Stimulated activated CD4-positive, alpha-beta T cell treated with anti-CD3 and anti-CD28 coated beads, Interleukin-12 subunit alpha, Interleukin-12 subunit beta, amount 100 ng/mL, for 48 hours (primary cell): ENCODE results near the gene UHRF2.
"Not testable (repeated sequence)": the region's sequence is repeated elsewhere in the genome, so short reads cannot be mapped to it uniquely, and the experiment has no call there.

ENCODE experiments used
- DNase-seq, 3 donors: peaks; one replicate each; pipeline ENCODE4 v3.0.0-alpha.2; 2020; ENCODE audit warnings: low read depth in 2 of 3, low spot score in 1 of 3

Gene UHRF2

DNA sequence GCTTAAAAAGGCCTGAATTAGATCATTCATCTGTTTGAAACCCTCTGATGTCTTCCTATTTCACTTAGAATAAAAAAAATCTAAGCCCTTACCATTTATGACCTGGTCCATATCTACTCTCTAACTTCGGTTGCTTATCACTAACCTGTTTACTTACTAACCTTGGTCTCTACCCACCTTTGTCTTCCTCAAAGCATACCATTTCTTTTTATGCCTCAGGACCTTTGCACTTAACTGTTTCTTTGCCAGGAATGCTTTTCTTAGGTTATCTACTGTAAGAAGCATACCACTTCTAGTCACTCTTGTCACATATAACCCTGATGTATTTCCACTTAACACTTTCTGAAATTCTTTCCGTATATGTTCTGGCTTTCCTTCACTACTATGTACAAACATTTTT, 67.0 kb downstream of the UHRF2 start:
- DNase-seq = no peak

DNA sequence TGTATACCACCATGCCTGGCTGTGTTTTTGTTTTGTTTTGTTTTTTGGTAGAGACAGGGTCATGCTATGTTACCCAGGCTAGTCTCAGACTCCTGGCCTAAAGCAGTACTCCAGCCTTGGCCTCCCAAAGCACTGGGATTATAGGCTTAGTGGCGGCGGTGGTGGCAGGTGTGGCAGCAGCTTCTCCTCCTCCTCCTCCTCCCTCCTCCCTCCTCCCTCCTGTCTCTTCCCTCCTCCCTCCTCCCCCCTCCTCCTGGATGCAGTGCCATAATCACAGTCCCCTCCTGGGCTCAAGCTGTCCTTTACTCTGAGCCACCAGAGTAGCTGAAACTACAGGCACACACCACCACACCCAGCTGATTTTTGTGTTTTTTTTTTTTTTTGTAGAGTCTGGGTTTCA, 71.2 kb downstream of the UHRF2 start:
- no peak for DNase-seq

- DNase-seq = no peak
Observed at GRCh38 chr9:6488395-6488794, 75.4 kb downstream of the UHRF2 start.

GRCh38 chr9:6489099-6489498, 76.1 kb downstream of the UHRF2 start:
- DNase-seq = no peak

- no peak for DNase-seq
Observed at GRCh38 chr9:6490863-6491262, 77.9 kb downstream of the UHRF2 start.

DNA sequence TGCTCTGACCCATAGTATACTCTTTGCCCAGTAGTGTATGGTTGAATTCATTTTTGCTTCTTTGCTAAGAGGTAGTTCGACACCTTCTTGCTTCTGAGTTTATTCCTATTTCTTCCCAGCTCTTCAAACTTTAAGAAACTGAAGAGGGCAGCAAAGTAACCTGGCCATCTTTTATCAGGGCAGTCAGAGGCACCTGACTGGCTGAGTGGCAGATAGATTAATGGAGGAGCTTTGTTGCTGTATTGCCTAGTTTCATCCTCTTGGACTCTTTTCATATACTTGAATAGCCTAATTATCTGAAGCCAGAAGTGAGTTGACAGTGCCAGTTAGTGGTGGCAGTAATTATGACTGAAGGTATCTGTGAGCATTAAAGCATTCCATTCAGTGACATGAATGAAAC, 82.5 kb downstream of the UHRF2 start:
- no peak for DNase-seq

DNA sequence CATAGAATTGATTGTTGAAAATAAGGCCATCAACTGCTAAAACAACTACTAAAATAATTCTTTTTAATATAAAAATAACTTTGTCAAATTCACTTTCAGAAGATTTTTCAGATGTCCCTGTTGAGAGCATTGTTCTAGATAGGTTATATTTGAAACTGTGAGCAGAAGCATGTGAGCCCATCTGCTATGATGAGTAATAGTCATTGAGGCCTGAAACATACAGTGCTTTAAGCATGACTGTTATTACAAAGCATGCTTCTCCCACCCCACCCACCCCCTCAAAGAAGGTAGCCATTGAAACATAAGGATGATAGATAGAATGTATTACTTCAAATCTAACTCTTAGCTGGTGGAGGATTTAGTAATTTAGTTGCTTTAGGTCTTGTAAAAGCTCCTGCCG, 86.0 kb downstream of the UHRF2 start:
- no peak for DNase-seq

GRCh38 chr9:6501526-6502210, 88.7 kb downstream of the UHRF2 start:
- DNase-seq = no peak

GRCh38 chr9:6502399-6502798, 89.4 kb downstream of the UHRF2 start:
- no peak for DNase-seq

- no peak for DNase-seq
Observed at GRCh38 chr9:6506571-6506970, 93.6 kb downstream of the UHRF2 start.

DNA sequence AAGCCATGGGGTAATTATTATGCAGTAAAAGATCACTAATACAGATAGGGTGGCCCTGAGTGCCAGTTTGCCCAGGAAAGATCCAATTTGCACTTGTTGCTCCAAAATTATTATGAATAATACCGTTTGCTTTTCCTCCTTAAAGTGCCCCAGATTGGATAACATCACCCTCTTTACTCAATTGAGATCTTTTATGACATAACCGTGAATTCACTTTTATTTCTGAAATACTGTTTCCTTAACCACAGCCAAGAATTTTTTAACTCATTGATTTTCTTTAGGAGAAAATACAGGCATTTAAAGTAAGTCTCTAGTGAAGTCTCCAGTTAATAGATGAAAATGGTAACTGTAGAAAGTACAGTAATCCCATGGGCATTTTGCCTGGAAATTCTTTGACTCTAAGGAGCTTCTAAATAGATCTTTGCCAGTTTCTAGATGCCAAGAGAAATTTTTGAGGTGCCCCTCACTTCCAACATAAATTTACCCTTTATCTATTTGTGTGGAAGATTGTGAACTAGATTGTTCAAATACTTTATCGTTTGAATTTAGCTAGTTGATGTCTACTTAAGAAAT, 99.2 kb downstream of the UHRF2 start:
- DNase-seq = no peak

DNA sequence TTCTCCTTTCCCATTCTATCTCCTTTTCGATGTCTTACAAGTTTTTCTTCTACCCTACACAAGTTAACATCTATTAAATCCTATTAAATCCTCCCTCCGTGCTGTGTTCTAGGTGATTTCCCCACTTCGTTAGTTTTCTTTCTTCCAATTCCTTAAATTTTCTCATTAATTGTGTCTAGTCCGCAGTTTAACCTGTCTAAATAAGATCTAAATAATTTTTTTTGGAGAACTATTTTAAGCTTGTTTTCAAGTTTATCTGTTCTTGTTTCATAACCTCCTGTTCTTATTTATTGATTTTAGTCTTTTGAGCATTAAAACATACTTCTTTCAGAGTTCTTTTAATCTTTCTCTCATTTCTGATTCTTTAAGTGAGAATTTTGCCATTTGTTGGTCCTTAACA, 109.3 kb downstream of the UHRF2 start:
- DNase-seq = no peak

- no peak for DNase-seq
Observed at GRCh38 chr9:6525326-6526045, 112.5 kb downstream of the UHRF2 start.

GRCh38 chr9:6535594-6535993, 122.6 kb downstream of the UHRF2 start:
- no peak for DNase-seq

DNA sequence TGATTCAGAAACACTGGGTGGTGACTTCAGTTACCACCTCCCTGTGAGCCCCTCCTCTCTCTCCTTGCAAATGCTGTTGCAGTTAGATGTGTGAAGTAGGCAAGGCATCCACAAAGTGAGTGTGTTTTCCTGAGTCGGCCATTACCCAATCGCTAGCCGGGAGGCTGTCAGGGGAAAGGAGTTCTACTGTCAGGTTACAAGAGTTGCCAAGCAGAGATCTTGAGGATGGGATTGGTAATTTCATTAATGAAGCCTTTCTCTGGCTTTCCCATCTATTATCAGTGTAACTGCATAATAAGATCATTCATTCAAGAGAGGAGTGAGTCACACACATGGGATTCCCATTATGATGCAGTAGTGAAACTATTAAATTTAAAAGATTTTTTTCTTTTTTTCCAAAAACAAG, 125.7 kb downstream of the UHRF2 start:
- DNase-seq = no peak

DNA sequence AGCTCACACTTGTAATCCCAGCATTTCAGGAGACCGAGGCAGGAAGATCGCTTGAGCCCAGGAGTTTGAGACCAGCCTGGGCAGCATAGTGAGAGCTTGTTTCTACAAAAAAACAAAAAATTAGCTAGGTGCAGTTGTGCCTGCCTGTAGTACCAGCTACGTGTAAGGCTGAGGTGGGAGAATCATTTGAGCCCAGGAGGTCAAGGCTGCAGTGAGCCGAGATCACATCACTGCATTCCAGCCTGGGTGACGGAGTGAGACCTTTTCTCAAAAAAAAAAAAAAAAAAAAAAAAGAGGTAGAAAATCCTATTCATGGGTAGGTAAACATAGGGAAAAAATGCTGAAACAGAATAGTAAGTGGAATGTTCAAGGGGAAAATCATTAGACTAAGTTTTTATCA, 129.6 kb downstream of the UHRF2 start:
- not testable (repeated sequence) for DNase-seq

DNA sequence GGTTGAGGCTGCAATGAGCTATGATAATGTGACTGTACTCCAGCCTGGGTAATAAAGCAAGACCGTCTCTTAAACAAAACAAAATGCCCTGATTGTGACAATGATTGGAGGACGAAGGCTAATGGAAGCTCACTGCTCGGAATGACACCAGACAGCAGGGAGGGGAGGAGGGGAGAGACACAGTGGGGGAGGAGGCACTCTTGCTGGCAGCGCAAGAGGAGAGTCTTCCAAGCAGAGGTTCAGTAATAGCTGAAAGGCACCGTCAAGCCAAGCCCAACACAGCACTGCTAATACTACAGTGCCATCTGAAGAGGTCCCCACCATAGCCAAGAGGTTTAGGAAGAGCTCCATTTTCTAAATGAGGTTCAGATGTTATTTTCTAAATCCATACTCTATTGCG, 130.2 kb downstream of the UHRF2 start:
- no peak for DNase-seq

DNA sequence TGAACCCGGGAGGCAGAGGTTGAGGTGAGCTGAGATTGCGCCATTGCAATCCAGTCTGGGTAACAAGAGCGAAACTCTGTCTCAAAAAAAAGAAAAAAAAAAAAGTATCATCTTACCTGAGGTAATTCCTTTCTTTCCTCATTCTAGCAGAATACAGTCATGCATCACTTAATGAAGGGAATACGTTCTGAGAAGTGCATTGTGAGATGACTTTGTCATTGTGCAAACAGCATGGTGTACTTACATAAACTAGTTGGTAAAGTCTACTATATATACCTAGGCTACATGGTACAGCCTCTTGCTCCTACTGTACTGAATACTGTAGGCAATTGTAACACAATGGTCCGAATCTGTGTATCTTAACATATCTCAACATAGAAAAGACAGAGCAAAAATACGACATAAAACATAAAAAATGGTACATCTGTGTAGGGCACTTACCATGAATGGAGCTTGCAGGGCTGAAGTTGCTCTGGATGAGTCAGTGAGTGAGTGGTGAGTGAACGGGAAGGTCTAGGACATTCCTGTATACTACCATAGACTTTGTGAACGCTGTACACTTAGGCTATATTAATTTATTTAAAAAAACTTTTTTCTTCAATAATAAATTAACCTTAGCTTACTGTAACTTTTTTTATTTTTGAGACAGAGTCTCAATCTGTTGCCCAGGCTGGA, 132.2 kb downstream of the UHRF2 start:
- no peak for DNase-seq

GRCh38 chr9:6549106-6549800, 136.3 kb downstream of the UHRF2 start:
- DNase-seq = no peak

- no peak for DNase-seq
Observed at GRCh38 chr9:6551136-6551535, 138.1 kb downstream of the UHRF2 start.

DNA sequence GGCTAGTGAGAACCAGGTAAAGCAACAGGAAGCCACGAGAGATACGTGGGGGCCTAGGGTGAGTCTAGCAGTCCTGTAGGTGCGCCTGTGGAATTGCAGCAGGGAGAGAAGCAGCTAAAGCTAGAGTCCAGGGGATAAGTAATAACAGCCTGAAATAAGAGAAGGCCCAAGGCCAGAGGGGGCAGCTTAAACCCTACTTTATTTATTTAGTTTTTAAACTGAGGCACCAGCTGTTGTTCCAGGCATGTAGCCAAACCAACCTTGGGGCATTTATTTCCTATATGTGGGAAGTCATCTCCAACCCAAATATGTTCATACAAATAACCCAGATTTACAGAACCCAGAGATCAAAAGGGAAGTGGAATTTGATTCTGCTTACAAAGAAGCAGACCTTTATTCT, 139.0 kb downstream of the UHRF2 start:
- no peak for DNase-seq
